ENCODE data around the gene TUBD1.

DNA sequence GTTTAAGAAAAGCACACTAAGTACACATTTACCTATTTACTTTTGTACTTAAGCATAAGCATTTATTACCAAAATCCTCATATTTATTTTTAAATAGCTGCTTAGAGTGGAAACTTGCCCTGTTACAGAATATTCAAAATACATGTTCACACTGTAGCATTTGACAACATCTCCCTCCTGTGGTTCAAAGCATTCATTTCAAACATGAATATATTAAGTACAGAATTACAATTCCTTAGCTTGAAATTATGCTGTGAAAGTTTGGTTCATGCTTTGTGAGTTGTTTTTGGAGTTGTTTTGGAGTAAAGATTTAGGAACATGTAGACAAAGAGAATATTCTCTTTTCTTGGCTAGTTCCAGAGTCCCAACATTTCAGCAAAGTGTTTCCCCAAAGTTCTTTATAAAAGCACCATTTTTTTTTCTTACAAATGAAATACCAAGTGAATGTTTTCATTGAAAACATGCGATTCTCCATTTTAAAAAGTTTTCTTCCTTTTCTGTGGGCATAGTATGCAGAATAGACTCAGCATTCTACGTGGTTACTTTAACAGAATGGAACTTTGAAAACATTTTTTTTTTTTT lies 33.2 kb downstream of the TUBD1 start:
- TF ChIP-seq, protein P1, sequence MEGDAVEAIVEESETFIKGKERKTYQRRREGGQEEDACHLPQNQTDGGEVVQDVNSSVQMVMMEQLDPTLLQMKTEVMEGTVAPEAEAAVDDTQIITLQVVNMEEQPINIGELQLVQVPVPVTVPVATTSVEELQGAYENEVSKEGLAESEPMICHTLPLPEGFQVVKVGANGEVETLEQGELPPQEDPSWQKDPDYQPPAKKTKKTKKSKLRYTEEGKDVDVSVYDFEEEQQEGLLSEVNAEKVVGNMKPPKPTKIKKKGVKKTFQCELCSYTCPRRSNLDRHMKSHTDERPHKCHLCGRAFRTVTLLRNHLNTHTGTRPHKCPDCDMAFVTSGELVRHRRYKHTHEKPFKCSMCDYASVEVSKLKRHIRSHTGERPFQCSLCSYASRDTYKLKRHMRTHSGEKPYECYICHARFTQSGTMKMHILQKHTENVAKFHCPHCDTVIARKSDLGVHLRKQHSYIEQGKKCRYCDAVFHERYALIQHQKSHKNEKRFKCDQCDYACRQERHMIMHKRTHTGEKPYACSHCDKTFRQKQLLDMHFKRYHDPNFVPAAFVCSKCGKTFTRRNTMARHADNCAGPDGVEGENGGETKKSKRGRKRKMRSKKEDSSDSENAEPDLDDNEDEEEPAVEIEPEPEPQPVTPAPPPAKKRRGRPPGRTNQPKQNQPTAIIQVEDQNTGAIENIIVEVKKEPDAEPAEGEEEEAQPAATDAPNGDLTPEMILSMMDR (IDR thresholded peaks at IDR 0.05): peak; percentile 42 to 81 (median 58)
- no peak for TF ChIP-seq POLR2A (IDR thresholded peaks at IDR 0.05)

Measured in tibial nerve (tissue), 3 donors.